IgD-negative memory B cell (primary cell): ENCODE data around the gene AFF1. TPM values are rescaled to one million over a fixed set of nuclear protein-coding genes. Genes with fewer than 3 reads are reported as not detected.

Experiments
- H3K27ac Mint-ChIP-seq, 3 donors: one replicate each; pipeline ENCODE4 v1.8.0; 2020 to 2022; ENCODE audit warnings: mild to moderate bottlenecking in 3 of 3, mixed read lengths in 3 of 3, moderate library complexity in 1 of 3
- H3K27me3 Mint-ChIP-seq: one replicate; pipeline ENCODE4 v1.8.0; 2021; ENCODE audit warnings: mixed read lengths
- H3K36me3 Mint-ChIP-seq: one replicate; pipeline ENCODE4 v1.8.0; 2020; ENCODE audit warnings: mild to moderate bottlenecking, mixed read lengths
- H3K4me1 Mint-ChIP-seq, 3 donors: one replicate each; pipeline ENCODE4 v1.8.0; 2020 to 2022; ENCODE audit warnings: mixed read lengths in 3 of 3, mild to moderate bottlenecking in 1 of 3
- H3K4me3 Mint-ChIP-seq, 4 donors: one replicate each; pipeline ENCODE4 v1.8.0; 2020 to 2022; ENCODE audit warnings: mild to moderate bottlenecking in 4 of 4, mixed read lengths in 4 of 4, moderate library complexity in 3 of 4
- H3K9me3 Mint-ChIP-seq, 3 donors: one replicate each; pipeline ENCODE4 v1.8.0; 2020 to 2021; ENCODE audit warnings: mixed read lengths in 3 of 3, mild to moderate bottlenecking in 1 of 3
- polyA plus RNA-seq: library from polyadenylated mRNA; unstranded; fragments of 300-500 nt; fragmentation: Illumina TruSeq; gene quantifications from one replicate; pipeline ENCODE4 v1.2.3, GENCODE V29; 2021

AFF1 gene
- polyA plus RNA-seq, 1 donor from 2014 or later: 18.8 TPM

DNA sequence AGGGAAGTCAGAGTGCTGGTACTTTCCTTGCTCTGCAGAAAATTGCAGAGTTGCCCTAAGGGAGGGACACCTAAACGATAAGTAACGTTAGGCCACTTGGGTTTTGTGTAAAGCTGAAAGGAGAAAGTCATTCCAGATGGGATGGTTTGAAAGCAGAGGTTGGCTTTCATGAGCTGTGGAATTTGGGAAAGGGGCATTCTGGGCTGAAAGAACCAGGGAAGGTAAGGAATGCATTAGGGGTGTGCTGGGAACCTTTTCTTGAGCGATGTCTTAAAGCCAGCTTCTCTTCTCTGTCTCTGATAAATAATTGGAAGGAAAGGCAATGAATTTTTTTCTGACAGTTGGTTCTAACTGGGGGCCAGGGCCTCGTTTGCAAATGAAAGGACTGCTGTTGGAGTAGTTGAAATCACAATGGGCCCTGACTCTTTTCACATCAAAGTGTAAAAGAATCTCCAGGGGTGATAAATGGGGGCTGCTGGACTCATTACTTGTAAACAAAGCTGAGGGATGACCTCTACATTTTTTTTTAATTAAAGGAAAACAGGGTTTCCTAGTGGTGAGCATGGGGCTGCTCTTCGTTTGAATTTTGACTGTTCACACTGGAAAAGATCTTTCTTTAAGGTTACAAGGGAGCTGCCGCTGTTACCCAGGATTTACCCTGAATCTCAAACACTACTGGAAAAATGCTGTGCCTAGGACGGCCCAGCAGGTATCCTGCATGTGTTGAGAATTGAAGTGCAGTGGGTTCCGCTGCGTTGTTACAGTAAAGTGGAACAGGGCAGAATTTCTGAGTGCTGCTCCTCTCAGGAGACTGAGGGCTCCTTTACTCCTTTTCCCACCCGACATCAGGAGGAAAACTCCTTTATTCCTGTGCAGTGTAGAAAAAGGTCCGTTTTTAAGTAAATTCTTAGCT, 25.0 kb downstream of the AFF1 start:
- peaks cover 21 to 44% (median 33%) of the 10 kb centered on the region in 3 donors for H3K4me1 Mint-ChIP-seq
- H3K36me3 Mint-ChIP-seq: peaks cover 14% of the 10 kb centered on the region
- H3K9me3 Mint-ChIP-seq: no peaks in the 10 kb centered on the region
- H3K27me3 Mint-ChIP-seq: no peaks in the 10 kb centered on the region
- no peak overlapping the region for H3K27ac Mint-ChIP-seq
- no peak overlapping the region for H3K4me3 Mint-ChIP-seq

DNA sequence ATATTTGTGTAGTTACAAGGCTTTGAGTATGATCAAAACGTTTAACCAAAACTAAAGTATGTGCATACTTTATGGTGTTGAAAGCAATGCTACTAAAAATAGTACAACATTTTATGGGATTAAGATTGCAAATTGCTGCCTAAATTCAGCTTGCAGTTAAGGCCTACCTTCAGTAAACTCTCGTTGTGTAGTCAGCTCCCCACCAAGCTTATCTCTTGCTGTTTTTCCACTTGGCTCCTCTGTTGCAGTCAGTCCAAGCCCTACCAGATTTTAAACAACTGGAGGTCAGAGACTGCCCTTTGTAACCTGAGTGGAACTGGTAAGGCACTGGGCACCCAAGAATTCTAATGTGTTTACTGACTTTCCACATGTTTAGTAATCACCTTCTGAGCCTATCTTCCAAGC, 25.7 kb downstream of the AFF1 start:
- Mint-ChIP-seq H3K27me3 (no peaks in the 10 kb centered on the region), H3K4me1 (peaks cover 16 to 42% (median 35%) of the 10 kb centered on the region in 3 donors), H3K4me3 (peak overlapping the region in 1 of 4 donors; percentile 84), H3K36me3 (peaks cover 11% of the 10 kb centered on the region), H3K9me3 (no peaks in the 10 kb centered on the region), H3K27ac (peak overlapping the region in 1 of 3 donors; percentile 39)

- Mint-ChIP-seq H3K36me3 (peaks cover 10% of the 10 kb centered on the region), H3K4me1 (peaks cover 14 to 36% (median 35%) of the 10 kb centered on the region in 3 donors), H3K27ac (peak overlapping the region in 1 of 3 donors; percentile 39)
Measured at GRCh38 chr4:86961116-86961515, 26.3 kb downstream of the AFF1 start.

GRCh38 chr4:86961605-86962295, 26.9 kb downstream of the AFF1 start:
- Mint-ChIP-seq H3K27ac (peak overlapping the region in 1 of 3 donors; percentile 39), H3K36me3 (peaks cover 10% of the 10 kb centered on the region), H3K9me3 (no peaks in the 10 kb centered on the region), H3K4me3 (peak overlapping the region in 2 of 4 donors; percentile 77 to 84), H3K27me3 (no peaks in the 10 kb centered on the region), H3K4me1 (peaks cover 14 to 35% (median 34%) of the 10 kb centered on the region in 3 donors)

More at GRCh38 chr4:86961116-86961515, 26.3 kb downstream of the AFF1 start:
- no peaks in the 10 kb centered on the region for H3K27me3 Mint-ChIP-seq
- H3K4me3 Mint-ChIP-seq: peak overlapping the region in 2 of 4 donors; percentile 77 to 84
- no peaks in the 10 kb centered on the region for H3K9me3 Mint-ChIP-seq

DNA sequence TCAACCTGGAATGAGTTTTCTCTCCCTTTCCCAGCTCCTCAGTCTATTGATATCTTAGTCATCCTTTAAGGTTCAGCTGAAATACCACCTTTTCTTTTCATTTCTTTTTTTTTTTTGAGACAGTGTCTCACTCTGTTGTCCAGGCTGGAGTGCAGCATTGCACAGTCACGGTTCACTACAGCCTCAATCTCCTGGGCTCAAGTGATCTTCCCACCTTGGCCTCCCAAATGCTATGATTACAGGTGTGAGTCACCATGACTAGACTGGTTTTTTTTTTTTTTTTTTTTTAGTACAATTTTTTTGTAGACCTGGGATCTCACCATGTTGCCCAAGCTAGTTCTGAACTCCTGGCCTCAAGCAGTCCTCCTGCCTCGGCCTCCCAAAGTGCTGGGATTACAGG, 28.9 kb downstream of the AFF1 start:
- Mint-ChIP-seq H3K9me3 (no peaks in the 10 kb centered on the region), H3K27ac (no peak overlapping the region), H3K36me3 (peaks cover 4% of the 10 kb centered on the region), H3K4me1 (peaks cover 14 to 30% (median 29%) of the 10 kb centered on the region in 3 donors), H3K27me3 (no peaks in the 10 kb centered on the region), H3K4me3 (no peak overlapping the region)

DNA sequence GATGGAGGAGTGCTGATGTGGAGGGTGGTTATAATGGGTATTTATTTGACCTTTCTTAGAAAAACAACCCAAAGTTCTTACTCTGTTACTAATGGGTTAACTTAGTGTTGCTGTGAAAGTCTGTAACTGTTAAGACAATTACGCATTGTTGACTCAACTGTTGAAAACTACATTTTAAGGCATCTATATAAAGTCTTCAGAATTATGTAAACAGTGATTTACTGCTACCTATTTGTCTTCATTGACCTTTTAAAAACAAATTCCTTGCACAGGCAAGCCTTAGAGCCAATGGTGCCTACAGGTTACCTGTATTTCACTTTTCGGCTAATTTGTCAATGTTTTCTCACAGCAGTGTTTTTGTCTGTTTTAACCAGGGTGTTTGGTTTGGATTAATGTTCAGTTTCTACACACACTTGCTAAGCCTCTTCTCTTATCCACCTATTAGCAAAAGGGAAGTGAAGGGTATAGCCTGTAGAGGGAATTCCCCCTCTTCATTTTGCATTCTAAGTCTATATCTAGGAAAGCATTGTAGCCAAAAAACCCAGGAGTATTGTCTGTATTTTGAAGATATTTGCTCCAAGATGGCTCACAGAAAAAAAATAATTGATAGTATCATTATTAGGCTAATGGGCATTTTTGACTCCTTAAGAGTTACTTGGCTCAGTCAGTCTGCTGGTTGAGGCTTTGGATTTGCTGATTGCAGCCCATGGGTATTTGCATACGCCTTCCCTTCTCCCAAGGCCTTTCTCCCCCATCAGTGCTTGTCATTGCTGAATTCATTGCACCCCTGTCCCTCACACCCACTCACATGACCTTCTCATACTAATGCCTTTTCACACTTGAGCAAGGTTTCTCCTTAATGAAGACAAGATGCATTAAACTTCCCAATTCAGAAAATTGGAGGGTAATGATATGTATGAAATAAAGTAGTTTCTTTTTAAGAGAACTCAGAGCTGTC, 30.5 kb downstream of the AFF1 start:
- peaks cover 3% of the 10 kb centered on the region for H3K36me3 Mint-ChIP-seq
- no peaks in the 10 kb centered on the region for H3K27me3 Mint-ChIP-seq
- peaks cover 14 to 29% (median 20%) of the 10 kb centered on the region in 3 donors for H3K4me1 Mint-ChIP-seq
- no peak overlapping the region for H3K4me3 Mint-ChIP-seq
- peak overlapping the region in 1 of 3 donors; percentile 33 for H3K27ac Mint-ChIP-seq
- H3K9me3 Mint-ChIP-seq: no peaks in the 10 kb centered on the region

DNA sequence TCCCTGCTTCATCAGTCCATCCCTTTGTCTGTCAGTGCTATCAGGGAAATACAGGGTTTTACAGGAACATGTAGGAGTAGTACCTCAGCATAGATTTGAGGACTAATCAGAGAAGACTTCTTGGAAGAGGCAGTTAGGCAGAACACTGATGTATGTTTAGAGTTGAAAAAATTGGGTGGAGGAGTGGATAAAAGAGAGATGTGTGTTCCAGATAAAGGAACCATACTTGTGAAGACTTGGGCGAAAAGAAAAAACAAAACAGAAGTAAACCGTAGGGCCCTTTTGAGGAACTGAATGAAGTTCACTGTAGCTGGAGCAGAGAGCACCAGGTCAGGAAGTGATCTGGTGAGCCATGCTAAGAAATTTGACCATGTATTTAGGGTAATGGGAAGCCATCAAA, 32.3 kb downstream of the AFF1 start:
- no peaks in the 10 kb centered on the region for H3K27me3 Mint-ChIP-seq
- H3K36me3 Mint-ChIP-seq: no peaks in the 10 kb centered on the region
- H3K4me1 Mint-ChIP-seq: peaks cover 5 to 16% (median 14%) of the 10 kb centered on the region in 3 donors
- H3K27ac Mint-ChIP-seq: no peak overlapping the region
- no peaks in the 10 kb centered on the region for H3K9me3 Mint-ChIP-seq
- no peak overlapping the region for H3K4me3 Mint-ChIP-seq

DNA sequence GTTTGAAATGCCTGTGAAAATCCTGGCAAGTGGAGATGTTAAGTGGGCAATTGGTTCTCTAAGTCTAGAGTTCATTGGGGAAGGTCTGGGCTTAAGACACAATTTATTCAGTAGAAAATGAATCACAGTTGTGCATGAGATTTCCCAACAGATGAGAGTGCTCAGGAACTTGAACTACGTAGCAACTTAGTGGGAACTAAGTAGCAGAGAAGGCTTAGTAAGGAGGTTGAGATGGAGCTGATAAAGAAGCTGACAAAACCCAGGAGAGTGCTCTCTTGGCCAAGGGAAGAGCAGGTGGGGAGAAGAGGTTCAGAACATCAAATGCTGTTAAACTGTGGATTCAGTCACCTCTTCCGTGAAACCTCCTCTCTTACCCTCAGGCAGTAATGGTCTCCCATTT, 33.0 kb downstream of the AFF1 start:
- H3K9me3 Mint-ChIP-seq: no peaks in the 10 kb centered on the region
- H3K27ac Mint-ChIP-seq: no peak overlapping the region
- H3K36me3 Mint-ChIP-seq: no peaks in the 10 kb centered on the region
- no peaks in the 10 kb centered on the region for H3K27me3 Mint-ChIP-seq
- H3K4me3 Mint-ChIP-seq: no peak overlapping the region
- H3K4me1 Mint-ChIP-seq: peaks cover 5 to 17% (median 12%) of the 10 kb centered on the region in 3 donors

GRCh38 chr4:86968547-86968946, 33.7 kb downstream of the AFF1 start:
- Mint-ChIP-seq H3K27me3 (no peaks in the 10 kb centered on the region), H3K4me3 (no peak overlapping the region), H3K27ac (no peak overlapping the region), H3K36me3 (no peaks in the 10 kb centered on the region), H3K4me1 (peaks cover 5 to 15% (median 14%) of the 10 kb centered on the region in 3 donors), H3K9me3 (no peaks in the 10 kb centered on the region)

GRCh38 chr4:86970447-86971354, 35.9 kb downstream of the AFF1 start:
- peaks cover 4 to 20% (median 5%) of the 10 kb centered on the region in 3 donors for H3K4me1 Mint-ChIP-seq
- no peaks in the 10 kb centered on the region for H3K27me3 Mint-ChIP-seq
- H3K36me3 Mint-ChIP-seq: no peaks in the 10 kb centered on the region
- no peaks in the 10 kb centered on the region for H3K9me3 Mint-ChIP-seq
- H3K4me3 Mint-ChIP-seq: no peak overlapping the region
- H3K27ac Mint-ChIP-seq: no peak overlapping the region

DNA sequence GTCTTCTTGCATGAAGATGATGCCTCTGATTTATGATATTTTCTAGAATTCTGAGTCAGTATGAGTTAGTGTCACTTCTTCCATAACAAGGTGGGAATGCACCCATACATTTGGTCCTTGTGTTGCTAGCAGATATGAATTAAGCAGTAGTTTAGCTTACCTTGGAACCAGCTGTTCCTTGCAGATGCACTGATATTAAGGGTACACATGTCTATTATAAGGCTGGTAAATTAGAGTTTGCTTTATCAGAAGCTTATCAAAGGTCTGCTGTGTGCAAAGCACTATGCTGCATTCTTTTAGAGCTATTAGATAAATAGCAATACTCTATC, 36.5 kb downstream of the AFF1 start:
- Mint-ChIP-seq H3K36me3 (no peaks in the 10 kb centered on the region), H3K9me3 (no peaks in the 10 kb centered on the region), H3K4me3 (no peak overlapping the region), H3K27me3 (no peaks in the 10 kb centered on the region), H3K27ac (no peak overlapping the region), H3K4me1 (peaks cover 4 to 24% (median 5%) of the 10 kb centered on the region in 3 donors)

GRCh38 chr4:86972997-86973396, 38.2 kb downstream of the AFF1 start:
- H3K4me1 Mint-ChIP-seq: peaks cover 9 to 34% (median 13%) of the 10 kb centered on the region in 3 donors
- H3K4me3 Mint-ChIP-seq: no peak overlapping the region
- no peaks in the 10 kb centered on the region for H3K27me3 Mint-ChIP-seq
- no peaks in the 10 kb centered on the region for H3K9me3 Mint-ChIP-seq
- peak overlapping the region in 1 of 3 donors; percentile 1 for H3K27ac Mint-ChIP-seq
- no peaks in the 10 kb centered on the region for H3K36me3 Mint-ChIP-seq

DNA sequence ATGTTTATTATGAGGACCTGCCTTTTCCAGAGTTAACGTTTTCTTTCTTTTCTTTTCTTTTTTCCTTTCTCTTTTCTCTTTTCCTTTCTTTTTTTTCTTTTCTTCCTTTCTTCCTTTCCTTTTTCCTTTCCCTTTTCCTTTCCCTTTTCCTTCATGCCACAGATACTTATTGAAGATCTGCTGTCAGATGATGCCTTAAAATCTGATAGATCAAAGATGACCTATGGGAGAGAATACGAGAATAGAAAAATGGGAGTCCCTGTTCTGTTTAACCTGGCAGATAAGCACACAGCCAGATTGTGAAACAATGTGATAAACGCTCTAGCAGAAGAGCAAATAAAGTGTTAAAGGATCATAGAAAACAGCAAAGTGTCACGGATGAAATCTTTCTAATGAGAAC, 38.9 kb downstream of the AFF1 start:
- Mint-ChIP-seq H3K4me1 (peaks cover 11 to 37% (median 15%) of the 10 kb centered on the region in 3 donors), H3K36me3 (peaks cover under 1% of the 10 kb centered on the region), H3K4me3 (no peak overlapping the region), H3K9me3 (no peaks in the 10 kb centered on the region), H3K27ac (peak overlapping the region in 1 of 3 donors; percentile 20), H3K27me3 (no peaks in the 10 kb centered on the region)
